RCC 7860 (cell line): ENCODE measurements around the gene SURF1.
"Not testable (repeated sequence)": the region's sequence is repeated elsewhere in the genome, so short reads cannot be mapped to it uniquely, and the experiment has no call there.

Experiments
- DNase-seq: peaks from one replicate; pipeline ENCODE4 v3.0.0-alpha.2; 2015; ENCODE audit warnings: low spot score
- FAIRE-seq: peaks from 2 replicates; lab custom pipeline; 2012; peaks lifted over from hg19 to GRCh38; lab: Jason Lieb, UNC

Gene SURF1

DNA sequence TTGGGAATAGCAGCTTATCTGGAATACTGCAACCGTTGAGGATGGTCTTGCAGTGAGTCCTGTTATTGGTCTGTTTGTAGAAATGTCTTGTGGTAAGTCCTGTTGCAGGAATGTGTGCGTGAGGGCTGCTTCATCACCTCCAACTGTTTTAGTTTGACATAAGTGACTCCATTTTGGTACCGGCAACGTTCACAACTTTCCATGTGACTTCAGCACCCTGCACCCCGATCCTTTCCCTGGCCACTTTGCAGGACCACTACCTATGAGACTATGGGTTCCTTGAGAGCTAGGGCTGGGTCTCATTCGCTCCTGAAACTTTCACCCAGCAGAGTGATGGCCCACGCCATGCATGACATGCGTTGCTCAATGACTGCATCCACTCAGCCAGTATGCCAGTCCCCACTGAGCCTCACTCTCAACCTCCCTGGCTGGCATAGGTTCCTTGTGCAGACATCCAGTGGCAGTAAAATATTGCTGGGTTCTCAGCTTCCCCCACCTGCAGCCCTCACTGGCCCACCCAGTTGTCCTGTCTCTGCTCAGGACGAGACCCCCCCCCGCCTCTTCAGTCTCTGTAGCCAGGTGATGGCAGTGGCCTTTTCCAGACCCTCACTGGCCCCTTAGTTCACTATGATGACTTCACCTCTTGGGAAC is 28.3 kb downstream of the SURF1 start:
- no peak for FAIRE-seq

DNA sequence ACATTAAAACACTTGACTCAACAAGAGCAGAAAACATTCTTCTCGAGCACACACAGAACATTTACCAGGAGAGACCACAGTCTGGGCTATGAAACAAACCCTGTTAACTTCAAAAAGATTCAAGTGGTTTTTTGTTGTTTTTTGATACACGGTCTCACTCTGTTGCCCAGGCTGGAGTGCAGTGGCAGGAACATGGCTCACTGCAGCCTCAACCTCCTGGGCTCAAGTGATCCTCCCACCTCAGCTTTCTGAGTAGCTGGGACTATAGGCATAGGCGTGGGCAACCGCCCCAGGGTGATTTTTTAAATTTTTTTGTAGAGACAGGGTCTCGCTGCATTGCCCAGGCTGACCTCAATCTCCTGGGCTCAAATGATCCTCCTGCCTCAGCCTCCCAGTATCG is 29.3 kb downstream of the SURF1 start:
- DNase-seq, result not testable (repeated sequence)

More for the DNA sequence above, 28.3 kb downstream of the SURF1 start:
- DNase-seq, result no peak

GRCh38 chr9:133323991-133324703 is 32.1 kb downstream of the SURF1 start:
- FAIRE-seq, result no peak
- no peak for DNase-seq

More for the DNA sequence above, 29.3 kb downstream of the SURF1 start:
- FAIRE-seq, result not testable (repeated sequence)

- DNase-seq (no peak), FAIRE-seq (no peak)
Measured at GRCh38 chr9:133323211-133323610, 33.1 kb downstream of the SURF1 start.

DNA sequence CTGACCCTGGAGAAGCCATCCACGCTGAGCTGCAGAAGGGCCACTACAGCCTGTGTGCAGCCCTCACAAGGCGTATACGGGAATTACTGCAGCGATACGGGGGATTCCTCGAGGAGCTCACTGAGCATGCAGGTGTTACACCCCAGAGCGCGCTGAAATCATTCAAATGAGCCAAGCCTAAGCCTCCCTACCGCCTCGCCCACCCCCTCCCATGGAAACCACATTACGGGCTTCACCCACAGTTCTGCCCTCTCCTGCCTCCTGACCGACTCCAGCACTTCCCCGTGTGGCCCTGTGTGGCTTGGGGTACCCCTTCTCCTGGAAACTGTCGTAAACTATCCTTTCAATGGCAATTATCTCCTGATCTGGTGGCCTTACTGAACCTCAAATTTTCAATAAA is 33.6 kb downstream of the SURF1 start:
- FAIRE-seq (no peak), DNase-seq (no peak)

- DNase-seq, result no peak
Measured at GRCh38 chr9:133321411-133321935, 34.8 kb downstream of the SURF1 start.

GRCh38 chr9:133320421-133320881 is 35.8 kb downstream of the SURF1 start:
- no peak for FAIRE-seq
- DNase-seq, result no peak

More at GRCh38 chr9:133321411-133321935, 34.8 kb downstream of the SURF1 start:
- FAIRE-seq, result no peak

DNA sequence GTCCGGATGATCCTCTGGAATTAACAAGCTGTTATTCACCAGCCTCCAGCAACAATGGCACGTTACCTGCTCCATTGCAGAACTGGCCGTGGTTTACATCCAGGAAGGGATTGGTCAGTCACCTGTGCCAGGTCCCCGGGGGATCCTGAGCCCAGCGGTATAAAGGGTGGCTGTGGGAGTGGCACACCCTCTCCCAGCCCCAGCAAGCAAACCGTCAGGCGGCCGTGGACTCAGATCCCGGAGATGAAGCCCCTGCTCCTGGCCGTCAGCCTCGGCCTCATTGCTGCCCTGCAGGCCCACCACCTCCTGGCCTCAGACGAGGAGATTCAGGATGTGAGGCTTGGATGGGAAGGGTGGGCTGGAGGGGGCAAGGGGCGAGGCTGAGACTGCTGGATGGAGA is 38.7 kb downstream of the SURF1 start:
- FAIRE-seq, DNase-seq: not testable (repeated sequence)

DNA sequence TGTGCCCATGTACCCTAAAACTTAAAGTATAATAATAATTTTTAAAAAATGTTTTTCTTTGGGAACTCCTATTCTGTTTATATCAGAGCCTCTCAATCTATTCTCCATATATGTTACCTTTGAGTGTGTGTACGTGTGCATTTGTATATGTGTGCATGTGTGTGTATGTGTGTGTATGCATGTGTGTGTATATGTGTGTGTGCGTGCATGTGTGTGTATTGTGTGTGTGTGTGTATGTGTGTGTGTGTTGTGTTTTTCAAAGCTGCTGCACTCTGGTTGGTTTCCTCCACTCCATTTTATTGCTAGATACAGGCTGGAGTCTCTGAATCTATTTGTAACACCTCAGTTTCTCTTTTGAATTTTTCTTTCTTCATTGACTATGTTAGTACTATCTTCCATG is 40.3 kb downstream of the SURF1 start:
- FAIRE-seq (no peak), DNase-seq (no peak)

GRCh38 chr9:133309608-133310007 is 46.7 kb downstream of the SURF1 start:
- DNase-seq, result no peak
- no peak for FAIRE-seq

DNA sequence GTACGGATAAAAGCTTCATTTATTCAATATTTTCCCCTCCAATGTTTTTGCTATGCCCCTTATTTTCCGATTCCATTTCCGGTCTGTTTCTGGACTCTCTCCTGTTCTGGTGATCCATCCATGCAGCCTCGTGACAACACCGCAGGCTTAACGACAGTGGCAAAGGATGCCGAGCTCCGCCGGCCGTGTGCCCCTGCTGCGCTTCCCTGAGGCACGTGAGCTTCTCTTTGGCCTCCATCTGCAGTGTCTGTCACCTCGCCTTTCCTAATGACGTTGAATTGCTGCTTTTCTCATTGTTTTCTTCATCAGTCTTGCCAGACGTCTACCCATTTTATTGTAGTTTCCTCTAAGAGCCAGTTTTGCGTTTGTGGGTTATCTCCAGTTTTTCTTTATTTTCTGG is 49.0 kb downstream of the SURF1 start:
- DNase-seq (no peak), FAIRE-seq (no peak)

GRCh38 chr9:133306242-133307204 is 49.8 kb downstream of the SURF1 start:
- no peak for DNase-seq
- no peak for FAIRE-seq

DNA sequence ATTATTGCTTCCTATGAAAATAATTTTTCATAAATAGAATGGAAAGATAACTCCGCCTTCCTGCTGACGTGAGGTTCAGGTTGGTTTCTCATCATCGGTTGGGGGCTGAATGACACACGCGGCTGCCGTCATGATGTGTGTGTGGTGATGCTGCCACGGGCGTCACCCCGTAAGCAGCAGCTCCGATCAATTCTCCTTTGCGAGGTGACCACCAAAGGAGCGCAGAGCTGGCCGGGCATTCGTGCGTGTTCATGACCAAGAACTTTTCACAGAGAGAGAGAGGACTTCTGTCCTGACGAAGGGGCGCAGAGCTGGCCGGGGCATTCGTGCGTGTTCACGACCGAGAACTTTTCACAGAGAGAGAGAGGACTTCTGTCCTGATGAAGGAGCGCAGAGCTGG is 50.6 kb downstream of the SURF1 start:
- DNase-seq (no peak), FAIRE-seq (no peak)

DNA sequence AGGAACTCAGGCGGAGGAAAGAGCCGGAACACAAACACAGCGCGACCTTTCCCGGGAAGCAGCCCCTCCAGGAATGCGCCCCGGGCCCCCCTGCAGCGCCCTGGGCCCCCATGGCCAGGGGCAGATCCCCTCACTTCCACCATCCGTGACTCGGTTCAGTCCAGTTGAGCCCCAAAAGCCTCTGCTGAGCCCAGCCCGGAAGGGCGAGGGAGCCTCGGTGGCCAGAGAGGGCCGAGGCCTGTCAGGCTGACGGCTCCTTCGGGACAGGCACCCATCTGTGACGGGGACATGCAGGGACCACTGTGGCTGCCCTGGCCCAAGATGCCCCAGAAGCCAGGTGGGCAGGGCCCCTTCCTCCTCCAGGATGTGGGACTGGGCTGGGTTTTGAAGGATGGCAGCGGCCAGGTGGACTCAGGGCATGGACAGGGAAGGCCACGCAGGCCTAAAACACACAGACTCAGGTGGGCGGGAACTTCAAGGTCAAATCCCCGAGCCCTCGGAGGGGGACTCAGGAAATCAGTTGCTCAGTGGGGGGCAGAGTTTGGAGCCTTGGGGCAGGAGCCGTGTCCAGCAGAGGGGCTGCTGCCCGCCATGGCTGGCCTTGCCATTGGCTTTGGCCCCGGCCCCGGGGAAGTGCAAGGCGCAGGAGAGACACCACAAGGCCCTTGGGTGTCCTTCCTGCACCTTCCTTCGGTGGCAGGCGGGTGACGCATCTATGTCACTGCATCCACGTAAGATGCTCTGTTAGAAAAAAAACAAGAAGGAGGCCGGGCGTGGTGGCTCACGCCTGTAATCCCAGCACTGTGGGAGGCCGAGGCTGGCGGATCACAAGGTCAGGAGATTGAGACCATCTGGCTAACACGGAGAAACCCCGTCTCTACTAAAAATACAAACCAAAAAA is 51.6 kb downstream of the SURF1 start:
- FAIRE-seq, result no peak
- DNase-seq, result no peak

DNA sequence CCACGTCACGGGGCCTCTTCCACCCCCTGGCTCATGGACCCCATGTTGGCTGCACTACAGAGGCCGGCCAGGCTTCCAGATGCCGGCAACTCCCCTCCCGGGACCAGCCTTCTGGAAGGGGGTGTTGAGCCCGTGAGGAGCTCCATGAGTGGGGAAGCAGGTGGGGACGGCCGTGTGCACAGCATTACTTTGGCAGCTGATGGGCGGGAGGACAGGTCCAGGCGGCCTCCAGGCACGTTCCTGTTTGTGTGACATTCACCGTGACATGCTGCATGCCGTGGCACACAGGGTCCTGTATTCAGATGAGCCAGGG is 52.2 kb downstream of the SURF1 start:
- DNase-seq, result no peak
- FAIRE-seq, result no peak

GRCh38 chr9:133303266-133304157 is 52.8 kb downstream of the SURF1 start:
- DNase-seq (no peak), FAIRE-seq (no peak)
